H1 (cell line): Measurements from ENCODE around the gene DMWD. TPM values are rescaled to one million over a fixed set of nuclear protein-coding genes. Genes with fewer than 3 reads are reported as not detected.

ENCODE experiments used
- BRCA1 ChIP-seq: IDR thresholded peaks from 2 replicates; pipeline ENCODE4 v1.6.1; 2012; ENCODE audit warnings: low read depth, low read length, improper control_type of control experiment
- CBX8 ChIP-seq: fragments of 300-800, 300-1000 bp; sonication (generic); IDR thresholded peaks from 2 replicates; pipeline ENCODE4 v1.7.1; 2016; ENCODE audit warnings: low read depth, low read length, borderline replicate concordance
- CHD7 ChIP-seq: fragments of 300-600 bp; sonication (generic); IDR thresholded peaks from 2 replicates; pipeline ENCODE4 v1.7.1; 2012; ENCODE audit warnings: low read length, moderate library complexity, mild to moderate bottlenecking, inconsistent platforms; ENCODE audit not compliant: insufficient replicate concordance
- KDM5A ChIP-seq: fragments of 200-600 bp; IDR thresholded peaks from 2 replicates; pipeline ENCODE4 v1.7.1; 2012; ENCODE audit warnings: mild to moderate bottlenecking, low read length, inconsistent platforms, mixed read lengths
- MAX ChIP-seq: IDR thresholded peaks from 2 replicates; pipeline ENCODE4 v1.6.1; 2012; ENCODE audit warnings: inconsistent platforms
- PHF8 ChIP-seq: fragments of 200-600 bp; sonication (generic); conservative IDR thresholded peaks from 2 replicates; pipeline ENCODE4 v1.7.1; 2012; ENCODE audit warnings: low read depth, mild to moderate bottlenecking, inconsistent platforms, low read length, moderate library complexity
- RAD21 ChIP-seq, 2 experiments: IDR thresholded peaks in 1 of 2; conservative IDR thresholded peaks in 1 of 2; 2 replicates each; pipeline ENCODE4 v1.6.1; 2011; ENCODE audit warnings: low read depth in 2 of 2, low read length in 2 of 2, improper control_type of control experiment in 1 of 2, inconsistent platforms in 1 of 2, mild to moderate bottlenecking in 1 of 2, moderate library complexity in 1 of 2
- polyA plus RNA-seq, 7 experiments: library from polyadenylated mRNA; depleted of rRNA in 3 of 7; stranded (reverse) in 5 of 7; unstranded in 2 of 7; fragments of >200 nt in 5 of 7; fragments of 200-250 nt in 2 of 7; gene quantifications; 1 replicate in 5 of 7; 2 replicates in 1 of 7; 4 replicates in 1 of 7; pipeline versions ENCODE4 v1.2.1 to v1.2.3, GENCODE V29; 2011 to 2013; ENCODE audit warnings: missing spikeins in 2 of 7, mixed read lengths in 2 of 7
- total RNA-seq: library from RNA; stranded (reverse); fragmentation: NEBNext Ultra II Directional; extraction: Animal tissue kit (Norgen Biotek cat#: 25700); gene quantifications from 2 replicates; pipeline ENCODE4 v1.2.1, GENCODE V29; 2021

DMWD gene
- total and polyA plus RNA-seq, 2 of the 8 experiments (the other 6 are each of a cell fraction or from before 2014, with no cell fraction given), result 13.6 to 41.0 TPM

DNA sequence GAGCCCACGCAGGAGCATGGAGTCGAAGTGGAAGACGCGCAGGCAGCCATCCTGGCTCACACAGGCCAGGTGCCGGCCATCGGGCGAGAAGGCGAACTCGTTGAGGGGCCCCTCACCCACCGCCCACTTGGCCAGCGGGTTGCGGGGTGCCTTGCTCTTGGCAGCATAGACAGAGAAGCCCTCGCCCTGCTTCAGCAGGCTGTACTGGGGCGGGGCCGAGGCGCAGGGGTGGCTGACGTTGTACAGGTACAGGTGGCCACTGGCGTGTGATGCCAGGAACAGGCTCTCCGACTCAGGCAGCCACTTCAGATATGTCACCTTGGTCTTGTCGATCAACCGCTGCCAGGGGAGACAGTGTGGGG is 6.1 kb downstream of the DMWD start (continued):
- TF ChIP-seq BRCA1 (no peak), KDM5A (no peak), PHF8 (no peak), CHD7 (no peak), RAD21 (IDR thresholded peaks at IDR 0.05 in 1 of 2, conservative IDR thresholded peaks at IDR 0.05 in 1 of 2; ENCODE audit: low read depth in 2 of 2, low read length in 2 of 2) (no peak), CBX8 (no peak), MAX (no peak)
